K562 (cell line): ENCODE measurements around the gene SND1. TPM values are rescaled to one million over a fixed set of nuclear protein-coding genes. Genes with fewer than 3 reads are reported as not detected.

ENCODE experiments used
- ATAC-seq: fragments of 200-7000 bp; cut with Tn5 transposase; 3 replicates; pipeline ENCODE4 v1.9.1; 2020; ENCODE audit warnings: moderate library complexity
- BruUV-seq: library from RNA; stranded (reverse); fragments of 400-500 nt; replicated peaks from 2 replicates; lab custom pipeline; 2021; lab: Mats Ljungman, UMichigan
- CTCF ChIA-PET: fragments of 300-600 bp; formaldehyde crosslinking; extraction: SDS; loops from one replicate; lab custom pipeline; 2021; ENCODE audit warnings: low intra/inter-chr PET ratio; lab: Yijun Ruan, JAX
- POLR2A ChIA-PET: fragments of 300-600, 350-650 bp; sonication (Branson Sonifier 250); formaldehyde crosslinking; extraction: SDS; loops from one replicate; lab custom pipeline; 2021; ENCODE audit warnings: antibody characterized with exemption, inconsistent platforms; lab: Yijun Ruan, JAX
- DNase-seq, 4 experiments: peaks; one replicate each; pipeline versions ENCODE4 v3.0.0 to v3.0.0-alpha.2; 2011 to 2018; ENCODE audit warnings: low spot score in 3 of 4, mixed read lengths in 3 of 4; ENCODE audit errors: extremely low read depth in 1 of 4
- FAIRE-seq: peaks from 2 replicates; lab custom pipeline; 2011; peaks lifted over from hg19 to GRCh38; lab: Jason Lieb, UNC
- H2AFZ ChIP-seq: 2 replicates; pipeline ENCODE4 v1.6.0; 2011; ENCODE audit warnings: low read depth, low read length, control low read depth, inconsistent platforms
- H3K27ac ChIP-seq: fragments of 200-600 bp; 3 replicates; pipeline ENCODE4 v1.8.0; 2011; ENCODE audit warnings: low read depth, mild to moderate bottlenecking, control low read depth, inconsistent platforms, low read length, moderate library complexity, mixed read lengths; ENCODE audit errors: extremely low read depth
- H3K27me3 ChIP-seq, 2 experiments: fragments of 300-600 bp in 1 of 2; 2 replicates in 1 of 2; 3 replicates in 1 of 2; pipeline versions ENCODE4 v1.6.0 to v1.8.0; 2011; ENCODE audit warnings: inconsistent platforms in 2 of 2, low read length in 2 of 2, mild to moderate bottlenecking in 1 of 2, mixed read lengths in 1 of 2, moderate library complexity in 1 of 2; ENCODE audit not compliant: control insufficient read depth in 2 of 2, insufficient read depth in 2 of 2
- H3K36me3 ChIP-seq: fragments of 300-600 bp; 3 replicates; pipeline ENCODE4 v1.8.0; 2011; ENCODE audit warnings: mild to moderate bottlenecking, low read length, inconsistent platforms; ENCODE audit not compliant: control insufficient read depth, insufficient read depth
- H3K4me1 ChIP-seq, 2 experiments: fragments of 200-600 bp in 1 of 2; replicated peaks in 1 of 2; 2 replicates in 1 of 2; 3 replicates in 1 of 2; pipeline versions ENCODE4 v1.5.1 to v1.8.0; 2011; ENCODE audit warnings: inconsistent platforms in 2 of 2, low read length in 2 of 2, mild to moderate bottlenecking in 1 of 2, mixed read lengths in 1 of 2, moderate library complexity in 1 of 2; ENCODE audit not compliant: control insufficient read depth in 2 of 2, insufficient read depth in 2 of 2
- H3K4me2 ChIP-seq: 2 replicates; pipeline ENCODE4 v1.6.1; 2011; ENCODE audit warnings: low read length, control low read depth, inconsistent platforms, mixed read lengths; ENCODE audit not compliant: insufficient read depth
- H3K4me3 ChIP-seq: fragments of 200-600 bp; sonication (generic), shearing (Covaris generic); 2 replicates; pipeline ENCODE4 v1.5.1; 2016; ENCODE audit warnings: control low read depth, inconsistent platforms
- H3K79me2 ChIP-seq: fragments of 200-600 bp; 3 replicates; pipeline ENCODE4 v1.8.0; 2011; ENCODE audit warnings: low read length, inconsistent platforms; ENCODE audit not compliant: control insufficient read depth, insufficient read depth
- H3K9ac ChIP-seq, 2 experiments: 2 replicates each; pipeline versions ENCODE4 v1.6.0 to v1.6.1; 2011; ENCODE audit warnings: low read depth in 2 of 2, low read length in 2 of 2, control low read depth in 1 of 2, inconsistent platforms in 1 of 2, mild to moderate bottlenecking in 1 of 2, mixed read lengths in 1 of 2; ENCODE audit not compliant: insufficient read depth in 1 of 2
- H3K9me1 ChIP-seq: one replicate; pipeline ENCODE4 v1.6.0; 2011; ENCODE audit warnings: inconsistent platforms, mild to moderate bottlenecking, low read length, moderate library complexity; ENCODE audit not compliant: control insufficient read depth, insufficient read depth
- H3K9me3 ChIP-seq: replicated peaks from 2 replicates; pipeline ENCODE4 v1.5.1; 2011; ENCODE audit warnings: low read depth, low read length, inconsistent platforms; ENCODE audit not compliant: control insufficient read depth, insufficient read depth
- H4K20me1 ChIP-seq: replicated peaks from 2 replicates; pipeline ENCODE4 v1.6.1; 2011; ENCODE audit warnings: low read length, inconsistent platforms, mixed read lengths; ENCODE audit not compliant: control insufficient read depth, insufficient read depth
- CEBPG ChIP-seq, 3 experiments: fragments of 200-800 bp in 1 of 3; sonication (Bioruptor generic) in 1 of 3; sonication (generic) in 1 of 3; formaldehyde crosslinking in 1 of 3; IDR thresholded peaks in 2 of 3; conservative IDR thresholded peaks in 1 of 3; 2 replicates each; pipeline versions ENCODE4 v1.6.1 to v1.8.0; 2016 to 2022; ENCODE audit warnings: missing compliant biosample characterization in 2 of 3, missing genetic modification characterization in 2 of 3, mild to moderate bottlenecking in 1 of 3, missing genetic modification reagents in 1 of 3
- CXXC5 ChIP-seq: fragments of 250-450 bp; sonication (Bioruptor Pico); IDR thresholded peaks from 2 replicates; pipeline ENCODE4 v1.8.0; 2022; ENCODE audit warnings: inconsistent platforms, mild to moderate bottlenecking, moderate library complexity
- STAT5A ChIP-seq: IDR thresholded peaks from 2 replicates; pipeline ENCODE4 v1.6.1; 2012; ENCODE audit warnings: low read length, inconsistent platforms, borderline replicate concordance
- ZNF217 ChIP-seq: sonication (generic); formaldehyde crosslinking; IDR thresholded peaks from 2 replicates; pipeline ENCODE4 v1.8.0; 2022; ENCODE audit warnings: mild to moderate bottlenecking, missing genetic modification reagents
- ZNF561 ChIP-seq: fragments of 450-650 bp; formaldehyde crosslinking; conservative IDR thresholded peaks from 2 replicates; pipeline ENCODE4 v1.4.0; 2020; ENCODE audit warnings: mild to moderate bottlenecking, moderate library complexity
- ZSCAN29 ChIP-seq: fragments of 450-650 bp; IDR thresholded peaks from 2 replicates; pipeline ENCODE4 v1.6.1; 2017
- WGBS: fragments of 100-300 bp; shearing (Covaris generic); methylation state at CpG from one replicate; pipeline ENCODE4 v1.1.6; 2016; ENCODE audit warnings: low coverage, mixed read lengths; ENCODE audit not compliant: insufficient coverage; ENCODE audit errors: missing lambda C conversion rate; 5-methylcytosine and 5-hydroxymethylcytosine counted together
- in situ Hi-C: fragments of 300-500 bp; cut with MboI; formaldehyde crosslinking; loops from 4 replicates; pipeline ENCODE4 v1.15.0; 2018; ENCODE audit warnings: inconsistent platforms, mixed read lengths
- intact Hi-C: fragments of 100-400 bp; cut with micrococcal nuclease; formaldehyde crosslinking; loops from 2 replicates; pipeline ENCODE4 v1.14.2; 2022
- polyA plus RNA-seq, 8 experiments: library from polyadenylated mRNA; depleted of rRNA in 4 of 8; stranded (reverse) in 5 of 8; unstranded in 3 of 8; fragments of >200 nt; fragmentation: Nextera tagmentation in 2 of 8; fragmentation: Illumina TruSeq in 1 of 8; extraction: Ambion mirVana in 2 of 8; extraction: Trizol in 1 of 8; gene quantifications; 2 replicates each; pipeline versions ENCODE4 v1.2.1 to v1.2.3, GENCODE V29; 2011 to 2014; ENCODE audit warnings: inconsistent platforms in 1 of 8, missing spikeins in 1 of 8
- total RNA-seq, 7 experiments: library from RNA; depleted of rRNA in 6 of 7; stranded (reverse); fragments of >200 nt in 6 of 7; fragmentation: Illumina TruSeq in 2 of 7; extraction: Trizol in 2 of 7; gene quantifications; 2 replicates each; pipeline versions ENCODE4 v1.2.1 to v1.2.3, GENCODE V29; 2011 to 2021; ENCODE audit warnings: low replicate concordance in 1 of 7

Gene SND1
- total and polyA plus RNA-seq, 9 of the 15 experiments (the other 6 are each of a cell fraction or from before 2014, with no cell fraction given) = 46.5 to 307 (median 191) TPM

DNA sequence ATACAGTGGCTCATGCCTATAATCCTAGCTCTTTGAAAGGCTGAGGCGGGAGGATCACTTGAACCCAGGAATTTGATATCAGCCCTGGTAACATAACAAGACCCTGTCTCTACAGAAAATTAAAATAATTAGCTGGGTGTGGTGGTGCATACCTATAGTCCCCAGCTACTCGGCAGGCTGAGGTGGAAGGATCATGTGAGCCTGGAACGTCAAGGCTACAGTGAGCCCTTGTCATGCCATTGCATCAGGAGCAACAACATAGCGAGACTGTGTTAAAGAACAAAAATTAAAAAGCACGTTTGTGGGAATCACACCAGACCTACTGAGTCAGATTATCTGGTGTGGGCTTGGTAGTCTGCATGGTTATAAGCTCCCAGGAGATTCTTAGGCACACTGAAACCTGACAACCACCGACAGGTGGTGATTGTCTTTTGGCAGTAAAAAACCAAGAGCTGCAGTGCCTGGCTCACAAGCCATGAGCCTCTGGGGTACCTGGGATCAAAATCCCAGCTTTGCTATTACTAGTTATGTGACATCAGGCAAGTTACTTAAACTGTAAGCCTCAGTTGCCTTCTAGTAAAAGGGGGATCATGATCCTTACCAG is 146.9 kb downstream of the SND1 start:
- H3K4me3 ChIP-seq = no peak overlapping the region
- FAIRE-seq (no peak), DNase-seq (no peak), ATAC-seq (peak; percentile 53)
- in situ Hi-C loops = no loop called here
- peaks cover 9% of the 10 kb centered on the region; the same call in 1 of the 3 replicates for H3K36me3 ChIP-seq
- H3K4me2 ChIP-seq = no peak overlapping the region
- H3K27ac ChIP-seq = peak overlapping the region; percentile 42; the same call in 1 of the 3 replicates
- H3K9ac ChIP-seq = no peak overlapping the region
- peaks cover 20 to 29% of the 10 kb centered on the region in 2 experiments for H3K4me1 ChIP-seq
- H3K9me3 ChIP-seq = no peaks in the 10 kb centered on the region
- TF ChIP-seq ZSCAN29 (no peak), ZNF561 (no peak), CXXC5 (CRISPR knock-in tag) (peak; percentile 35; the same call in 1 of the 2 replicates), ZNF217 (CRISPR knock-in tag) (no peak), CEBPG (CRISPR knock-in tag; IDR thresholded peaks at IDR 0.05) (0 out of 2 replicates have a peak, but pooled peaks have one; percentile 20), CEBPG (tag; conservative IDR thresholded peaks at IDR 0.05 in 1 of 2, IDR thresholded peaks at IDR 0.05 in 1 of 2) (no peak), STAT5A (no peak)
- H3K27me3 ChIP-seq = no peaks in the 10 kb centered on the region
- no TSS peak for BruUV-seq
- ChIA-PET POLR2A (interaction anchor here (0.6 to 0.7 kb wide), 3 partner anchors 10 to 18 kb away, joined by 3 to 4 read pairs (median 3); no protein-coding TSS in a partner anchor), CTCF (no interaction called here)
- H3K79me2 ChIP-seq = peaks cover 88% of the 10 kb centered on the region
- intact Hi-C loops = loop anchor here (5.0 kb wide), 2 partner anchors 87 to 93 kb away; no protein-coding TSS in a partner anchor
- peaks cover 12% of the 10 kb centered on the region for H4K20me1 ChIP-seq
- no peak overlapping the region for H2AFZ ChIP-seq
- H3K9me1 ChIP-seq = peaks cover 5% of the 10 kb centered on the region
- WGBS = 63% methylated on average over 6 of the region's 6 CpGs
